Nephron (organoid): ENCODE measurements around the gene SSBP1.
A peak's percentile ranks its signal among the peaks of the same experiment; 100 is the strongest.

Experiments used
- H3K27ac Mint-ChIP-seq, 3 experiments: 2 replicates each; pipeline ENCODE4 v1.8.0; 2020; ENCODE audit warnings: mixed read lengths in 3 of 3, mild to moderate bottlenecking in 2 of 3, moderate library complexity in 1 of 3
- H3K27me3 Mint-ChIP-seq: 2 replicates; pipeline ENCODE4 v1.8.0; 2021; ENCODE audit warnings: low read depth, mild to moderate bottlenecking, moderate library complexity, mixed read lengths
- H3K36me3 Mint-ChIP-seq: 2 replicates; pipeline ENCODE4 v1.8.0; 2020; ENCODE audit warnings: low read depth, mixed read lengths
- H3K4me1 Mint-ChIP-seq: 2 replicates; pipeline ENCODE4 v1.8.0; 2020; ENCODE audit warnings: mixed read lengths
- H3K4me3 Mint-ChIP-seq, 3 experiments: 2 replicates each; pipeline ENCODE4 v1.8.0; 2020; ENCODE audit warnings: mild to moderate bottlenecking in 3 of 3, mixed read lengths in 3 of 3, moderate library complexity in 2 of 3
- H3K9me3 Mint-ChIP-seq: 2 replicates; pipeline ENCODE4 v1.8.0; 2020; ENCODE audit warnings: mixed read lengths
- CTCF ChIP-seq, 3 experiments: fragments of 200-600 bp; sonication (generic); IDR thresholded peaks; one replicate each; pipeline ENCODE4 v1.5.0; 2021; ENCODE audit warnings: antibody characterized with exemption in 3 of 3; ENCODE audit not compliant: unreplicated experiment in 3 of 3

SSBP1 gene

GRCh38 chr7:141700848-141701371, 37.2 kb upstream of the SSBP1 start:
- Mint-ChIP-seq H3K27ac (peak overlapping the region; percentile 27 to 61 (median 54)), H3K4me3 (peak overlapping the region; percentile 85 to 86 (median 85)), H3K36me3 (no peaks in the 10 kb centered on the region), H3K27me3 (peaks cover 19% of the 10 kb centered on the region), H3K9me3 (no peaks in the 10 kb centered on the region), H3K4me1 (peaks cover 13% of the 10 kb centered on the region)
- TF ChIP-seq CTCF (IDR thresholded peaks at IDR 0.05; ENCODE audit: unreplicated experiment in 3 of 3): no peak

- no peak for TF ChIP-seq CTCF (IDR thresholded peaks at IDR 0.05; ENCODE audit: unreplicated experiment in 3 of 3)
- Mint-ChIP-seq H3K4me3 (peak overlapping the region; percentile 85 to 86 (median 85)), H3K36me3 (no peaks in the 10 kb centered on the region), H3K27me3 (peaks cover 19% of the 10 kb centered on the region), H3K27ac (peak overlapping the region in 1 of 3 experiments; percentile 54), H3K9me3 (no peaks in the 10 kb centered on the region), H3K4me1 (peaks cover 13% of the 10 kb centered on the region)
Measured at GRCh38 chr7:141701489-141702046, 36.6 kb upstream of the SSBP1 start.

- peak within 1 kb of the TSS; percentile 27 to 63 (median 54) for H3K27ac Mint-ChIP-seq
- peaks cover 13% of the 10 kb centered on the region for H3K4me1 Mint-ChIP-seq
Measured at GRCh38 chr7:141702047-141702567, 36.1 kb upstream of the SSBP1 start, which contains the start of gene DENND11. DENND11 (minus strand) TSS chr7:141702166; CDS start chr7:141702153, 13 bp downstream.

GRCh38 chr7:141702892-141703291, 35.3 kb upstream of the SSBP1 start:
- no peak overlapping the region for H3K27ac Mint-ChIP-seq
- H3K4me1 Mint-ChIP-seq: peaks cover 13% of the 10 kb centered on the region
- peaks cover 19% of the 10 kb centered on the region for H3K27me3 Mint-ChIP-seq

More at GRCh38 chr7:141702047-141702567, 36.1 kb upstream of the SSBP1 start, which contains the start of gene DENND11:
- Mint-ChIP-seq H3K4me3 (peak within 1 kb of the TSS; percentile 85 to 86 (median 85)), H3K9me3 (no peaks in the 10 kb centered on the region), H3K27me3 (peaks cover 19% of the 10 kb centered on the region), H3K36me3 (no peaks in the 10 kb centered on the region)
- no peak for TF ChIP-seq CTCF (IDR thresholded peaks at IDR 0.05; ENCODE audit: unreplicated experiment in 3 of 3)

GRCh38 chr7:141704112-141704511, 34.0 kb upstream of the SSBP1 start:
- TF ChIP-seq CTCF (IDR thresholded peaks at IDR 0.05; ENCODE audit: unreplicated experiment in 3 of 3): no peak
- Mint-ChIP-seq H3K9me3 (no peaks in the 10 kb centered on the region), H3K4me1 (peaks cover 13% of the 10 kb centered on the region), H3K27ac (no peak overlapping the region), H3K36me3 (no peaks in the 10 kb centered on the region), H3K4me3 (peak overlapping the region in 1 of 3 experiments; percentile 83), H3K27me3 (peaks cover 19% of the 10 kb centered on the region)

More at GRCh38 chr7:141702892-141703291, 35.3 kb upstream of the SSBP1 start:
- Mint-ChIP-seq H3K36me3 (no peaks in the 10 kb centered on the region), H3K4me3 (peak overlapping the region; percentile 78 to 84 (median 83)), H3K9me3 (no peaks in the 10 kb centered on the region)
- TF ChIP-seq CTCF (IDR thresholded peaks at IDR 0.05; ENCODE audit: unreplicated experiment in 3 of 3): no peak
